HepG2 (cell line): Measurements from ENCODE around the gene NPTXR. TPM values are rescaled to one million over a fixed set of nuclear protein-coding genes. Genes with fewer than 3 reads are reported as not detected.

ENCODE experiments used
- ATAC-seq: fragments of 200-7000 bp; cut with Tn5 transposase; 3 replicates; pipeline ENCODE4 v1.9.1; 2020; ENCODE audit warnings: mild to moderate bottlenecking, moderate library complexity
- BruUV-seq: library from RNA; stranded (reverse); fragments of 400-500 nt; replicated peaks from 2 replicates; lab custom pipeline; 2021; lab: Mats Ljungman, UMichigan
- CTCF ChIA-PET: fragments of 300-600 bp; formaldehyde crosslinking; extraction: SDS; loops from one replicate; lab custom pipeline; 2021; ENCODE audit warnings: low total read pairs, inconsistent platforms, low intra/inter-chr PET ratio; lab: Yijun Ruan, JAX
- POLR2A ChIA-PET: fragments of 350-600 bp; sonication (Branson Sonifier 250); formaldehyde crosslinking; loops from one replicate; lab custom pipeline; 2020; ENCODE audit warnings: antibody characterized with exemption, inconsistent platforms; lab: Yijun Ruan, JAX
- DNase-seq: peaks from one replicate; pipeline ENCODE4 v3.0.0-alpha.2; 2015; ENCODE audit warnings: low spot score
- FAIRE-seq: peaks from 3 replicates; lab custom pipeline; 2011; peaks lifted over from hg19 to GRCh38; lab: Jason Lieb, UNC
- H2AFZ ChIP-seq: one replicate; pipeline ENCODE4 v1.6.1; 2011; ENCODE audit warnings: low read length, inconsistent platforms
- H3K27ac ChIP-seq: fragments of 300-600 bp; 3 replicates; pipeline ENCODE4 v1.8.0; 2011; ENCODE audit warnings: mixed run types, mild to moderate bottlenecking, mixed read lengths, low read length, inconsistent platforms; ENCODE audit not compliant: insufficient read depth; ENCODE audit errors: extremely low read length
- H3K27me3 ChIP-seq, 2 experiments: fragments of 200-600 bp in 1 of 2; 2 replicates in 1 of 2; 3 replicates in 1 of 2; pipeline versions ENCODE4 v1.6.0 to v1.8.0; 2011; ENCODE audit warnings: low read length in 2 of 2, mild to moderate bottlenecking in 2 of 2, moderate library complexity in 2 of 2, inconsistent platforms in 1 of 2; ENCODE audit not compliant: insufficient read depth in 2 of 2, control insufficient read depth in 1 of 2
- H3K36me3 ChIP-seq, 2 experiments: fragments of 200-600 bp in 1 of 2; replicated peaks in 1 of 2; 2 replicates in 1 of 2; 3 replicates in 1 of 2; pipeline versions ENCODE4 v1.5.1 to v1.8.0; 2011; ENCODE audit warnings: low read length in 2 of 2, inconsistent platforms in 1 of 2; ENCODE audit not compliant: insufficient read depth in 2 of 2, control insufficient read depth in 1 of 2
- H3K4me1 ChIP-seq: 2 replicates; pipeline ENCODE4 v1.5.1; 2012; ENCODE audit warnings: low read length, inconsistent platforms; ENCODE audit not compliant: insufficient read depth
- H3K4me2 ChIP-seq: 2 replicates; pipeline ENCODE4 v1.6.0; 2011; ENCODE audit warnings: low read depth, low read length, inconsistent platforms
- H3K4me3 ChIP-seq, 3 experiments: fragments of 200-600 bp in 1 of 3; sonication (generic), shearing (Covaris generic) in 1 of 3; replicated peaks in 1 of 3; 2 replicates each; pipeline ENCODE4 v1.5.1; 2011 to 2016; ENCODE audit warnings: low read length in 3 of 3, inconsistent platforms in 2 of 3, low read depth in 2 of 3, mild to moderate bottlenecking in 2 of 3, control low read depth in 1 of 3, mixed read lengths in 1 of 3; ENCODE audit not compliant: insufficient read depth in 1 of 3
- H3K79me2 ChIP-seq: one replicate; pipeline ENCODE4 v1.6.1; 2011; ENCODE audit warnings: low read length, inconsistent platforms; ENCODE audit not compliant: insufficient read depth
- H3K9ac ChIP-seq: 2 replicates; pipeline ENCODE4 v1.6.0; 2011; ENCODE audit warnings: mild to moderate bottlenecking, low read depth, low read length, inconsistent platforms; ENCODE audit not compliant: insufficient read depth
- H3K9me3 ChIP-seq: 2 replicates; pipeline ENCODE4 v1.5.1; 2012; ENCODE audit warnings: mild to moderate bottlenecking, low read length
- H4K20me1 ChIP-seq: 2 replicates; pipeline ENCODE4 v1.6.0; 2011; ENCODE audit warnings: inconsistent platforms, mild to moderate bottlenecking, low read length, moderate library complexity; ENCODE audit not compliant: insufficient read depth
- ARNT2 ChIP-seq: sonication (generic); formaldehyde crosslinking; IDR thresholded peaks from 2 replicates; pipeline ENCODE4 v1.8.0; 2022; ENCODE audit warnings: mild to moderate bottlenecking, low read depth, missing genetic modification reagents, moderate library complexity
- CREB1 ChIP-seq, 2 experiments: fragments of 450-650 bp in 1 of 2; IDR thresholded peaks; 2 replicates each; pipeline ENCODE4 v1.6.1; 2016 to 2017; ENCODE audit warnings: control low read depth in 1 of 2, mild to moderate bottlenecking in 1 of 2, missing compliant biosample characterization in 1 of 2, missing genetic modification characterization in 1 of 2
- CREM ChIP-seq, 2 experiments: sonication (generic) in 1 of 2; formaldehyde crosslinking in 1 of 2; IDR thresholded peaks; 2 replicates each; pipeline versions ENCODE4 v1.4.0 to v1.6.1; 2016 to 2020; ENCODE audit warnings: antibody characterized with exemption in 1 of 2, mild to moderate bottlenecking in 1 of 2, missing genetic modification reagents in 1 of 2
- GATAD2A ChIP-seq: IDR thresholded peaks from 2 replicates; pipeline ENCODE4 v1.6.1; 2016
- HCFC1 ChIP-seq: fragments of 150-350 bp; IDR thresholded peaks from 2 replicates; pipeline ENCODE4 v1.6.1; 2014; ENCODE audit warnings: low read depth, low read length
- IKZF5 ChIP-seq: IDR thresholded peaks from 2 replicates; pipeline ENCODE4 v1.6.1; 2018; ENCODE audit warnings: missing genetic modification reagents, mild to moderate bottlenecking, missing compliant biosample characterization
- PATZ1 ChIP-seq: sonication (generic); formaldehyde crosslinking; IDR thresholded peaks from 2 replicates; pipeline ENCODE4 v1.4.0; 2020; ENCODE audit warnings: missing genetic modification reagents
- PHF5A ChIP-seq: IDR thresholded peaks from one replicate; pipeline ENCODE4 v1.6.1; 2018; ENCODE audit warnings: low read depth, missing genetic modification reagents; ENCODE audit not compliant: unreplicated experiment
- SNAPC2 ChIP-seq: sonication (generic); formaldehyde crosslinking; IDR thresholded peaks from 2 replicates; pipeline ENCODE4 v1.8.1; 2022; ENCODE audit warnings: mild to moderate bottlenecking, missing genetic modification reagents
- TGIF2 ChIP-seq: IDR thresholded peaks from 2 replicates; pipeline ENCODE4 v1.6.1; 2016; ENCODE audit warnings: control low read depth, missing compliant biosample characterization
- ZBTB44 ChIP-seq: sonication (generic); formaldehyde crosslinking; IDR thresholded peaks from 2 replicates; pipeline ENCODE4 v1.4.0; 2020; ENCODE audit warnings: missing genetic modification reagents
- ZIK1 ChIP-seq: sonication (generic); formaldehyde crosslinking; IDR thresholded peaks from 2 replicates; pipeline ENCODE4 v1.5.0; 2020; ENCODE audit warnings: mild to moderate bottlenecking, low read depth, missing genetic modification reagents, borderline replicate concordance
- ZMYM3 ChIP-seq: sonication (generic); formaldehyde crosslinking; IDR thresholded peaks from 2 replicates; pipeline ENCODE4 v1.5.1; 2020; ENCODE audit warnings: mild to moderate bottlenecking, missing genetic modification reagents
- ZNF317 ChIP-seq: sonication (generic); formaldehyde crosslinking; IDR thresholded peaks from 2 replicates; pipeline ENCODE4 v1.5.0; 2020; ENCODE audit warnings: mild to moderate bottlenecking, missing genetic modification reagents
- ZNF572 ChIP-seq: sonication (generic); formaldehyde crosslinking; IDR thresholded peaks from 2 replicates; pipeline ENCODE4 v1.5.1; 2020; ENCODE audit warnings: mild to moderate bottlenecking, missing genetic modification reagents
- ZSCAN29 ChIP-seq: sonication (generic); formaldehyde crosslinking; conservative IDR thresholded peaks from 2 replicates; pipeline ENCODE4 v1.4.0; 2020; ENCODE audit warnings: mild to moderate bottlenecking, missing genetic modification reagents
- WGBS: methylation state at CpG from one replicate; pipeline ENCODE4 v1.1.6; 2017; ENCODE audit warnings: low lambda C conversion rate; 5-methylcytosine and 5-hydroxymethylcytosine counted together
- in situ Hi-C: cut with HindIII; loops from 2 replicates; pipeline ENCODE4 v1.10.0; 2017; ENCODE audit warnings: low pct_unique_long_range_greater_than_20kb; ENCODE audit not compliant: extremely low pct_ligation_motif_present
- intact Hi-C: fragments of 100-400 bp; cut with micrococcal nuclease; formaldehyde crosslinking; loops from one replicate; pipeline ENCODE4 v1.10.0; 2022; ENCODE audit not compliant: unreplicated experiment
- polyA plus RNA-seq, 8 experiments: library from polyadenylated mRNA; depleted of rRNA in 3 of 8; stranded (reverse) in 7 of 8; unstranded in 1 of 8; fragments of >200 nt; fragmentation: Illumina TruSeq in 4 of 8; extraction: Trizol in 4 of 8; gene quantifications; 2 replicates each; pipeline versions ENCODE4 v1.2.1 to v1.2.3, GENCODE V29; 2011 to 2016; ENCODE audit warnings: low read depth in 4 of 8, missing spikeins in 1 of 8, mixed read lengths in 1 of 8; ENCODE audit not compliant: insufficient read depth in 1 of 8
- total RNA-seq, 5 experiments: library from RNA; depleted of rRNA; stranded (reverse); fragments of >200 nt; fragmentation: Illumina TruSeq; extraction: Trizol; gene quantifications; 2 replicates each; pipeline ENCODE4 v1.2.3, GENCODE V29; 2016; ENCODE audit warnings: low read depth in 1 of 5
- TF ChIP-seq, protein P1 (sequence below): sonication (generic); formaldehyde crosslinking; IDR thresholded peaks from 2 replicates; pipeline ENCODE4 v1.5.0; 2020; ENCODE audit warnings: missing genetic modification reagents, mild to moderate bottlenecking, borderline replicate concordance

Gene NPTXR
- total and polyA plus RNA-seq, 2 of the 13 experiments (the other 11 are each of a cell fraction or from before 2014, with no cell fraction given), result 2.6 to 4.8 TPM

GRCh38 chr22:38833061-38833460, 10.8 kb downstream of the NPTXR start:
- no TSS peak for BruUV-seq
- Histone ChIP-seq H3K4me2 (no peak overlapping the region), H3K4me1 (no peaks in the 10 kb centered on the region)
- CTCF ChIA-PET, result no interaction called here
- TF ChIP-seq CREM (IDR thresholded peaks at IDR 0.05) (no peak), CREM (CRISPR knock-in tag; IDR thresholded peaks at IDR 0.05) (no peak), ZMYM3 (CRISPR knock-in tag) (no peak), SNAPC2 (CRISPR knock-in tag) (no peak), CREB1 (IDR thresholded peaks at IDR 0.05) (no peak), CREB1 (CRISPR knock-in tag; IDR thresholded peaks at IDR 0.05) (no peak), ZNF572 (CRISPR knock-in tag) (no peak), GATAD2A (no peak), IKZF5 (CRISPR knock-in tag) (no peak), PATZ1 (CRISPR knock-in tag) (no peak), HCFC1 (no peak), PHF5A (CRISPR knock-in tag) (no peak), ARNT2 (CRISPR knock-in tag) (no peak), ZIK1 (CRISPR knock-in tag) (no peak), TGIF2 (CRISPR knock-in tag) (no peak), ZBTB44 (CRISPR knock-in tag) (no peak), ZSCAN29 (CRISPR knock-in tag) (no peak), ZNF317 (CRISPR knock-in tag) (no peak)
- TF ChIP-seq, protein P1, sequence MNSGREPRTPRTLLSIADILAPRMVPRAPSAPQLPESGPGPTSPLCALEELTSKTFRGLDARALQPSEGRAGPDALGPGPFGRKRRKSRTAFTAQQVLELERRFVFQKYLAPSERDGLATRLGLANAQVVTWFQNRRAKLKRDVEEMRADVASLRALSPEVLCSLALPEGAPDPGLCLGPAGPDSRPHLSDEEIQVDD (CRISPR knock-in tag), result no peak
- TF ChIP-seq, all 625 proteins: peak for 0
- H3K9ac ChIP-seq, result no peak overlapping the region
- no peaks in the 10 kb centered on the region; the same call in 1 of the 2 replicates for H4K20me1 ChIP-seq
- no peak overlapping the region for H3K4me3 ChIP-seq
- intact Hi-C loops, result no loop called here
- no peaks in the 10 kb centered on the region for H3K27me3 ChIP-seq
- no peak overlapping the region for H2AFZ ChIP-seq
- in situ Hi-C loops, result no loop called here
- DNase-seq (no peak), FAIRE-seq (no peak), ATAC-seq (no peak; the same call in 2 of the 3 replicates)
- H3K9me3 ChIP-seq, result no peaks in the 10 kb centered on the region
- H3K79me2 ChIP-seq, result no peaks in the 10 kb centered on the region
- whole genome bisulfite sequencing, result no CpG with 5 or more reads among the region's 3 CpGs
- H3K36me3 ChIP-seq, result no peaks in the 10 kb centered on the region
- POLR2A ChIA-PET, result no interaction called here
- no peak overlapping the region for H3K27ac ChIP-seq
